Measurements from ENCODE around the gene SEPTIN2. TPM values are rescaled to one million over a fixed set of nuclear protein-coding genes. Genes with fewer than 3 reads are reported as not detected.

SEPTIN2 gene
- total and polyA plus RNA-seq, 4 donors = 218 to 394 (median 294) TPM

- H3K4me3 ChIP-seq (ENCODE audit: low read length in 2 of 2) = no peak overlapping the region
- H3K36me3 ChIP-seq (ENCODE audit: control insufficient read depth in 1 of 2, insufficient read depth in 2 of 2, low read length in 1 of 2) = no peaks in the 10 kb centered on the region
- DNase-seq (no peak), ATAC-seq (ENCODE audit: low FRiP score) (no peak)
- no peaks in the 10 kb centered on the region for H3K27me3 ChIP-seq (ENCODE audit: control insufficient read depth in 1 of 2, insufficient read depth in 2 of 2, low read length in 1 of 2)
- no peaks in the 10 kb centered on the region for H3K9me3 ChIP-seq (ENCODE audit: control insufficient read depth, low read length)
- H3K4me1 ChIP-seq (ENCODE audit: control insufficient read depth in 1 of 2, insufficient read depth in 2 of 2, low read length in 2 of 2) = no peaks in the 10 kb centered on the region
- no peak overlapping the region for H3K27ac ChIP-seq (ENCODE audit: low read depth in 1 of 2, low read length in 2 of 2)
- intact Hi-C loops (cut with DNase I) = no loop called here
- WGBS, 2 donors = 83 to 90% methylated on average over 1 of the region's 1 CpG
Measured at GRCh38 chr2:241325257-241325656, 9.5 kb downstream of the SEPTIN2 start.

GRCh38 chr2:241329669-241330615 is 14.2 kb downstream of the SEPTIN2 start:
- Histone ChIP-seq H3K27me3 (ENCODE audit: control insufficient read depth in 1 of 2, insufficient read depth in 2 of 2, low read length in 1 of 2) (no peaks in the 10 kb centered on the region), H3K4me3 (ENCODE audit: low read length in 2 of 2) (no peak overlapping the region), H3K27ac (ENCODE audit: low read depth in 1 of 2, low read length in 2 of 2) (no peak overlapping the region), H3K36me3 (ENCODE audit: control insufficient read depth in 1 of 2, insufficient read depth in 2 of 2, low read length in 1 of 2) (no peaks in the 10 kb centered on the region), H3K9me3 (ENCODE audit: control insufficient read depth, low read length) (no peaks in the 10 kb centered on the region), H3K4me1 (ENCODE audit: control insufficient read depth in 1 of 2, insufficient read depth in 2 of 2, low read length in 2 of 2) (no peaks in the 10 kb centered on the region)
- no peak for ATAC-seq (ENCODE audit: low FRiP score)
- intact Hi-C loops (cut with DNase I) = no loop called here
- no peak for DNase-seq
- 89 to 90% methylated on average over 11 of the region's 11 CpGs for WGBS, 2 donors

- DNase-seq (no peak), ATAC-seq (ENCODE audit: low FRiP score) (no peak)
- Histone ChIP-seq H3K27ac (ENCODE audit: low read depth in 1 of 2, low read length in 2 of 2) (no peak overlapping the region), H3K27me3 (ENCODE audit: control insufficient read depth in 1 of 2, insufficient read depth in 2 of 2, low read length in 1 of 2) (no peaks in the 10 kb centered on the region), H3K4me3 (ENCODE audit: low read length in 2 of 2) (no peak overlapping the region), H3K36me3 (ENCODE audit: control insufficient read depth in 1 of 2, insufficient read depth in 2 of 2, low read length in 1 of 2) (no peaks in the 10 kb centered on the region), H3K9me3 (ENCODE audit: control insufficient read depth, low read length) (no peaks in the 10 kb centered on the region), H3K4me1 (ENCODE audit: control insufficient read depth in 1 of 2, insufficient read depth in 2 of 2, low read length in 2 of 2) (no peaks in the 10 kb centered on the region)
- intact Hi-C loops (cut with DNase I) = no loop called here
- WGBS, 2 donors = 91% methylated on average over 4 of the region's 4 CpGs
Measured at GRCh38 chr2:241330616-241330981, 14.9 kb downstream of the SEPTIN2 start.

- peaks cover 0 to 2% of the 10 kb centered on the region in 2 donors for H3K36me3 ChIP-seq (ENCODE audit: control insufficient read depth in 1 of 2, insufficient read depth in 2 of 2, low read length in 1 of 2)
Measured at GRCh38 chr2:241334813-241335212, 19.1 kb downstream of the SEPTIN2 start.

GRCh38 chr2:241339839-241340630 is 24.3 kb downstream of the SEPTIN2 start:
- no peak overlapping the region for H3K4me3 ChIP-seq (ENCODE audit: low read length in 2 of 2)
- no peaks in the 10 kb centered on the region for H3K27me3 ChIP-seq (ENCODE audit: control insufficient read depth in 1 of 2, insufficient read depth in 2 of 2, low read length in 1 of 2)
- ATAC-seq (ENCODE audit: low FRiP score) (no peak), DNase-seq (no peak)
- intact Hi-C loops (cut with DNase I) = no loop called here
- peaks cover 6 to 7% of the 10 kb centered on the region in 2 donors for H3K36me3 ChIP-seq (ENCODE audit: control insufficient read depth in 1 of 2, insufficient read depth in 2 of 2, low read length in 1 of 2)
- peaks cover 3 to 10% of the 10 kb centered on the region in 2 donors for H3K4me1 ChIP-seq (ENCODE audit: control insufficient read depth in 1 of 2, insufficient read depth in 2 of 2, low read length in 2 of 2)
- 13 to 14% methylated on average over 8 of the region's 8 CpGs for WGBS, 2 donors
- no peaks in the 10 kb centered on the region for H3K9me3 ChIP-seq (ENCODE audit: control insufficient read depth, low read length)
- peak overlapping the region; percentile 10 to 22 for H3K27ac ChIP-seq (ENCODE audit: low read depth in 1 of 2, low read length in 2 of 2)

More at GRCh38 chr2:241334813-241335212, 19.1 kb downstream of the SEPTIN2 start:
- Histone ChIP-seq H3K4me3 (ENCODE audit: low read length in 2 of 2) (no peak overlapping the region), H3K27ac (ENCODE audit: low read depth in 1 of 2, low read length in 2 of 2) (no peak overlapping the region), H3K4me1 (ENCODE audit: control insufficient read depth in 1 of 2, insufficient read depth in 2 of 2, low read length in 2 of 2) (peaks cover 0 to 3% of the 10 kb centered on the region in 2 donors), H3K9me3 (ENCODE audit: control insufficient read depth, low read length) (no peaks in the 10 kb centered on the region), H3K27me3 (ENCODE audit: control insufficient read depth in 1 of 2, insufficient read depth in 2 of 2, low read length in 1 of 2) (no peaks in the 10 kb centered on the region)
- DNase-seq (no peak), ATAC-seq (ENCODE audit: low FRiP score) (no peak)
- intact Hi-C loops (cut with DNase I) = no loop called here
- 73 to 80% methylated on average over 2 of the region's 2 CpGs for WGBS, 2 donors

GRCh38 chr2:241340631-241341163 is 25.0 kb downstream of the SEPTIN2 start:
- Histone ChIP-seq H3K9me3 (ENCODE audit: control insufficient read depth, low read length) (no peaks in the 10 kb centered on the region), H3K4me3 (ENCODE audit: low read length in 2 of 2) (no peak overlapping the region), H3K36me3 (ENCODE audit: control insufficient read depth in 1 of 2, insufficient read depth in 2 of 2, low read length in 1 of 2) (peaks cover 6 to 7% of the 10 kb centered on the region in 2 donors), H3K4me1 (ENCODE audit: control insufficient read depth in 1 of 2, insufficient read depth in 2 of 2, low read length in 2 of 2) (peaks cover 3 to 10% of the 10 kb centered on the region in 2 donors), H3K27ac (ENCODE audit: low read depth in 1 of 2, low read length in 2 of 2) (peak overlapping the region; percentile 22 to 28), H3K27me3 (ENCODE audit: control insufficient read depth in 1 of 2, insufficient read depth in 2 of 2, low read length in 1 of 2) (no peaks in the 10 kb centered on the region)
- ATAC-seq (ENCODE audit: low FRiP score) = no peak
- no peak for DNase-seq
- intact Hi-C loops (cut with DNase I) = no loop called here
- 43 to 49% methylated on average over 3 of the region's 3 CpGs for WGBS, 2 donors

GRCh38 chr2:241344925-241345651 is 29.4 kb downstream of the SEPTIN2 start:
- peaks cover 3 to 6% of the 10 kb centered on the region in 2 donors for H3K4me1 ChIP-seq (ENCODE audit: control insufficient read depth in 1 of 2, insufficient read depth in 2 of 2, low read length in 2 of 2)
- no peak overlapping the region for H3K27ac ChIP-seq (ENCODE audit: low read depth in 1 of 2, low read length in 2 of 2)
- intact Hi-C loops (cut with DNase I) = no loop called here
- H3K9me3 ChIP-seq (ENCODE audit: control insufficient read depth, low read length) = no peaks in the 10 kb centered on the region
- ATAC-seq (ENCODE audit: low FRiP score) (no peak), DNase-seq (no peak)
- H3K36me3 ChIP-seq (ENCODE audit: control insufficient read depth in 1 of 2, insufficient read depth in 2 of 2, low read length in 1 of 2) = peaks cover 8 to 12% of the 10 kb centered on the region in 2 donors
- no peak overlapping the region for H3K4me3 ChIP-seq (ENCODE audit: low read length in 2 of 2)
- no peaks in the 10 kb centered on the region for H3K27me3 ChIP-seq (ENCODE audit: control insufficient read depth in 1 of 2, insufficient read depth in 2 of 2, low read length in 1 of 2)
- 84 to 87% methylated on average over 9 of the region's 9 CpGs for WGBS, 2 donors

GRCh38 chr2:241349941-241350340 is 34.2 kb downstream of the SEPTIN2 start:
- no peaks in the 10 kb centered on the region for H3K27me3 ChIP-seq (ENCODE audit: control insufficient read depth in 1 of 2, insufficient read depth in 2 of 2, low read length in 1 of 2)
- no peak for DNase-seq
- H3K36me3 ChIP-seq (ENCODE audit: control insufficient read depth in 1 of 2, insufficient read depth in 2 of 2, low read length in 1 of 2) = peaks cover 5 to 9% of the 10 kb centered on the region in 2 donors
- no peaks in the 10 kb centered on the region for H3K9me3 ChIP-seq (ENCODE audit: control insufficient read depth, low read length)
- H3K4me3 ChIP-seq (ENCODE audit: low read length in 2 of 2) = no peak overlapping the region
- WGBS, 2 donors = 92 to 94% methylated on average over 8 of the region's 8 CpGs
- H3K4me1 ChIP-seq (ENCODE audit: control insufficient read depth in 1 of 2, insufficient read depth in 2 of 2, low read length in 2 of 2) = no peaks in the 10 kb centered on the region
- no peak overlapping the region for H3K27ac ChIP-seq (ENCODE audit: low read depth in 1 of 2, low read length in 2 of 2)
- intact Hi-C loops (cut with DNase I) = loop anchor here in 1 of 2 donors (5.0 kb wide), 1 partner anchor 33 kb away; the partner anchor contains the start of genes HDLBP and SEPTIN2
- ATAC-seq (ENCODE audit: low FRiP score) = no peak
